Effector memory CD4-positive, alpha-beta T cell (primary cell): Measurements from ENCODE around the gene CELSR2.
"Not testable (repeated sequence)": the region's sequence is repeated elsewhere in the genome, so short reads cannot be mapped to it uniquely, and the experiment has no call there.

Experiments used
- DNase-seq, 3 donors: peaks; one replicate each; pipeline ENCODE4 v3.0.0-alpha.2; 2020
- H3K27ac ChIP-seq: 2 replicates; pipeline ENCODE4 v1.7.0; 2013; ENCODE audit warnings: mild to moderate bottlenecking, low read length, moderate library complexity; ENCODE audit not compliant: insufficient read depth, poor library complexity, severe bottlenecking
- H3K27me3 ChIP-seq: replicated peaks from 2 replicates; pipeline ENCODE4 v1.7.0; 2013; ENCODE audit warnings: mild to moderate bottlenecking, low read length; ENCODE audit not compliant: insufficient read depth, control insufficient read depth, poor library complexity, severe bottlenecking
- H3K36me3 ChIP-seq: 2 replicates; pipeline ENCODE4 v1.7.0; 2013; ENCODE audit warnings: mild to moderate bottlenecking, low read length, moderate library complexity; ENCODE audit not compliant: control insufficient read depth, insufficient read depth
- H3K4me1 ChIP-seq: 2 replicates; pipeline ENCODE4 v1.7.0; 2013; ENCODE audit warnings: low read length, mild to moderate bottlenecking; ENCODE audit not compliant: control insufficient read depth, insufficient read depth, poor library complexity, severe bottlenecking
- H3K4me3 ChIP-seq: 2 replicates; pipeline ENCODE4 v1.7.0; 2013; ENCODE audit warnings: low read length, low read depth, mild to moderate bottlenecking; ENCODE audit not compliant: insufficient read depth, poor library complexity, severe bottlenecking
- H3K9me3 ChIP-seq: 2 replicates; pipeline ENCODE4 v1.7.0; 2013; ENCODE audit warnings: mild to moderate bottlenecking, low read length, moderate library complexity; ENCODE audit not compliant: control insufficient read depth

The CELSR2 gene

DNA sequence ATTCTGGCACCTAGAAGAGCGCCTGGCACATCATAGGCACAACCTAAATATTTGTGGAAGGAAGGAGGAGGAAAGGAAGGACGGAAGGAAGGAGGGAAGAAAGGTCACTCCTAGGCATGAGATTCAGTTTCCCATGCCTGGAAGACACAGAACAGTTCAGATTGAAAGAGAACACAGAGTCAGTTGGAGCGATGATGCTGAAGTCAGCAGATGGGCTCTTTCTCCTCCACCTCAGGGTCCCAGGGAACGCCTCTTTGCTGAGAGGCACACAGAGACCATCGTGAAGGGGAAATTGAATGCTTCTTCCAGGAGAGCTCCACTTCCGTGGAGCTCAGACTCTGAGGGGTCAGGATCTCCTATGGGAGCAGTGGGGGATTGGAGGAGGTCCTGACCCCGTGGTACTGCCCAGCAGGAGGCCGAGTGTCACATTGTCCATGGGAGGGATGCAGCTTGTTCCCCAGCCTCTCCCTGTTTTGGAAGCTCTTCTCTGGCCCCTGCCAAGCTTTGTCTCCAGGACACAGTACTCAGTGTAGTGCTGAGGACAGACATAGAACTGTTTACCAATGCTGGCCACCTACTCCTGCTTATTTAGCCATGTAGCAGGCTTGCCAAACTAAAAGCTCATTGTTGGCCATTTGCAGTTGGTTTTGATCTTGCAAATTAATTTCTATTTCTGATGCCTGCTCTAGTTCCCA lies 55.0 kb downstream of the CELSR2 start:
- Histone ChIP-seq H3K4me3 (no peak overlapping the region), H3K27ac (no peak overlapping the region), H3K36me3 (no peaks in the 10 kb centered on the region), H3K27me3 (no peaks in the 10 kb centered on the region), H3K9me3 (no peaks in the 10 kb centered on the region), H3K4me1 (no peaks in the 10 kb centered on the region)
- DNase-seq, result no peak

DNA sequence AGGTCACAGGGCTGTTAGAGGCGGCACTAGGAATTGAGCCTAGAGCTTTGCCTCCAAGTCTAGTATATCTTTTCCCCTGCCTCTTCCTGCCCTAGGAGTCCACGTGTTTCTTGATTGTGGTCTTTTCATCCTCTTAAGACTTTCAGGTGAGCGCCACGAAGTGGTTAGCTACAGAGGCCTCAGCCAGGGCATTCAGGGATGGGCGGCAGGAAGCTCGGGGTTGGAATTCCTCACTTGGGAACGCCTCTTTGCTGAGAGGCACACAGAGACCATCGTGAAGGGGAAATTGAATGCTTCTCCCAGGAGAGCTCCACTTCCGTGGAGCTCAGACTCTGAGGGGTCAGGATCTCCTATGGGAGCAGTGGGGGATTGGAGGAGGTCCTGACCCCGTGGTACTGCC lies 56.7 kb downstream of the CELSR2 start:
- H3K9me3 ChIP-seq, H3K4me1 ChIP-seq, H3K27me3 ChIP-seq, H3K27ac ChIP-seq, H3K4me3 ChIP-seq, DNase-seq, H3K36me3 ChIP-seq: not testable (repeated sequence)

DNA sequence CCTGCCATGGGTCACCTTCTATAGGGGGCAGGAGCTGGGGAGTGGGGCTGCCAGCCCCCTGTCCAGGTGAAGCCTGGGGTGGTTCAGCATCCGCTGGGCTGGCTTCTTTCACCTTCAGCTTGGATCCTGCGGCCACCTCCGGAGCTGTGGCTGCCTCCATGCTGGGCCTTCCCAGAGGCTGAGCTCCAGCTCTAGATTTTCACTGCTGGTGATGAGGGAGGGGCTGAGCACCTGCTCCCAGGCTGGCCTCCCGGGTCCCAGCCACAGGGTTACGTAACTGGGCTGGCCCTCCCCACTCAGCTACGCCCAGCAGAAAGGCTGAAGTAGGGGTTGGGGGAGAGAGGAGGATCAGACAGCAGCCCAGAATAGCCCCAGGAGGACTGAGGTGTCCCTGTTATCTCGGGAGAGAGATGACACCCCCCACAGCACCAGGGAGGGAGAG lies 57.5 kb downstream of the CELSR2 start, which contains the start of gene MYBPHL:
TSS of gene MYBPHL (minus strand) at position 180 of the 442 bp plus-strand sequence. CDS start at position 160, 20 bp downstream.
- DNase-seq, result no peak
- no peaks in the 10 kb centered on the region for H3K27me3 ChIP-seq
- H3K4me3 ChIP-seq, result no peak within 1 kb of the TSS
- H3K4me1 ChIP-seq, result no peaks in the 10 kb centered on the region
- H3K9me3 ChIP-seq, result no peaks in the 10 kb centered on the region
- H3K27ac ChIP-seq, result no peak within 1 kb of the TSS
- no peaks in the 10 kb centered on the region for H3K36me3 ChIP-seq

DNA sequence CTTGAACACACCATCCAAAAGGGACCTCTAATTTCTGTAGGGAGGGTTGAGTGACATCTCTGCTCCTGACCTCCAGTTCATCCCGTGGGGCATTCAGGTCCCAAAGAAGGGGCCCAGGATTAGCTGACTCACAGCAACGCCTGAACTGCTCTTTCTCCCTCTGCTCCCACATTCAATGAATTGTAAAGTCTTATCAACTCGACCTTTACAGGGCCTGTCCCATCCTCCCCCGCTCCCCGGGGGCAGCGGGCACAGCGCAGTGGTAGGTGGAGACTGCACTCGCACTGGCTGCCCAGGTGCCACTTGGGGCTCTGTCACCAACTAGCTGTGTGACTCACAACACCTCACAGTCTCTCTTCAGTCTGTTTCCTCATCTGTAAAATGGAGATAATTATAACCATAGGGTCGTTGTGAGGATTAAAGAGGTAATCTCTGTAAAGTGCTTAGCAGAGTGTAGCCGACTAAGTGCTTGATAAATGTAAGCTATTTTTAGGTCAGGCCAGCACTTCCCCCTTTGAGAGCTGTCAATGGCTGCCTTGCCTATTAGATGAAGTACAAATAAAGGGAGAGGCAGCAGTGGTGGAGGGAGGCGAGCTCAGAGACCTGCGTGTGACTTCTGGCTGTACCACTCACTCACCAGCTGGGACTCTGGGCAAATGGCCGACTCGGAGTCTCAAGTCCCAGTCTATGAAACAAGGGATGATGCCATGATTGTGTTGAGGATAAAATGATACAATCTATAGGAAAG lies 58.1 kb downstream of the CELSR2 start:
- no peaks in the 10 kb centered on the region for H3K27me3 ChIP-seq
- no peaks in the 10 kb centered on the region for H3K4me1 ChIP-seq
- no peak overlapping the region for H3K4me3 ChIP-seq
- no peaks in the 10 kb centered on the region for H3K36me3 ChIP-seq
- no peaks in the 10 kb centered on the region for H3K9me3 ChIP-seq
- DNase-seq, result no peak
- H3K27ac ChIP-seq, result no peak overlapping the region

DNA sequence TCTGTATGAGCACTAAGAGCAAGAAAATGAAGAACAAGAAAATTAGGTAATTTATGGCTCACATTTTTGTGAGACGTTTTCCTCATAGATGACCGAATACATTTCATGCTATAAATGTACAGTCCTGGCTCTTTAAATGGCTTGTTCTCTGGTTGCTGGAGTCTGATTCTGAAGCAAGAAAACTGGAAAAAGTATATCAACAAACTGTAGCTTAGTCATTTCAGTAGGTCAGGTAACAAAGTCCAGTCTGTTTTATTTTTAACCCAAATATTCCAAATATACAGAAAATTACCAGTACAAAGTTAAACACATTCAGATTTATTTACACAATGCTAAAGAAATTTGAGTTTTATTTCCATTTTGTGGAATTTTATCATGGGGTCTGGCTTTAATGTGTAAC lies 60.0 kb downstream of the CELSR2 start:
- H3K27ac ChIP-seq, result no peak overlapping the region
- no peak for DNase-seq
- H3K36me3 ChIP-seq, result no peaks in the 10 kb centered on the region
- H3K9me3 ChIP-seq, result no peaks in the 10 kb centered on the region
- no peak overlapping the region for H3K4me3 ChIP-seq
- no peaks in the 10 kb centered on the region for H3K27me3 ChIP-seq
- no peaks in the 10 kb centered on the region for H3K4me1 ChIP-seq

DNA sequence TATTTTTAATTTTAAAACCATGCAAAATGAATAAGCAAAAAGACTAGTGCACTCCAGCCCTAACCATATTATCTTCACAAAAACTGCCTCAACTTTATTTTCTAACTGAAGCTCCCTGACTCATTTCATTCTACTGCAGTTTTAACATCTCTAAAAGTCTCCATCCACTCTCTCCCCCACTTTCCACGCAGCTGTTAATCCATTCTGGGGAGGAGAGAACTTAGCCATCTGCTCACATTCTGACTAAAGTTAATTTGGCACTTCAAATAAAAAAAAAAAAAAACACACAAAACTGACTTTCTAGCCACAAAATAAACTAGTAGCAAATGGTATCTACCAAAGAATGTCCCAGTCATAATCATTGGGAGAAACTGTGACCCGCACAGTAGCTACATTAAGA lies 62.9 kb downstream of the CELSR2 start:
- Histone ChIP-seq H3K36me3 (no peaks in the 10 kb centered on the region), H3K4me3 (no peak overlapping the region), H3K9me3 (no peaks in the 10 kb centered on the region), H3K4me1 (no peaks in the 10 kb centered on the region), H3K27ac (no peak overlapping the region), H3K27me3 (no peaks in the 10 kb centered on the region)
- DNase-seq, result no peak

DNA sequence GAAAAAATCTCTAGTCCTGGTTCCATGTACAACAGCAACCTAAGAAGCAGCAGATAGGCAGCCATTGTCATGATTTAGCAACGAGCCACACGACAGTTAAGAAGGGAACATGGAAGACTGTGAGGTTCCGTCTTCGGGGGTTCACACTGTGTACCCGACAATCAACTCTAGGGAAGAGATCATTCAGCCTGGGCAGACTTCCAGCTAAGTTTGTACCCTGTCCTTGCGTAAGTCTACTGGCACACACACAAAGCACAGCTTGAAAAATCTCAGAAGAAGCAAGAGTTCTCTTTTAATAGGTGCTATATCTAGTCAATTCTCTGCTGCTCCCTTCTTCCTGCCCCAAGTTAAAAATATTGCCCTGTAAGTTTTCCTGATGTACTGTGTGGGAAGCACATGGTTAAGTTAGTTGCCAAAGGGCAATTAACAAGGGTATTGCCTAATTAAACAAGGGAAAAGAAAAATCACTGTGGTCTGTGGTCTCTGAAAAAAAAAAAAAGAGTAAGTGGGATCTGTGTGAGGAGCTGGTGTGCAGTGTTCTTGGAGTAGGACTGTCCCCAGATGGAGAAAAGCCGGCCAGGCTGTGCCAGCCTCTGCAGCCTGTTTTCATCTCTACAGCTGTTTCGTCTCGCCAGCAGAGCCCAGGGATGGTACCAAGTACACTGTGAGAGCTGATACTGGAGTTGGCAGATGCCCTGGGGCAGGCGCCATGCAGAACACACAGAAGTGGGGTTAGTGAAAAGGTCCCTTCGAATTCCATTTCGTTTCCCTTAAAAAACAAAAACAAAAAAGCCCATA lies 63.8 kb downstream of the CELSR2 start:
- H3K4me1 ChIP-seq, result no peaks in the 10 kb centered on the region
- H3K4me3 ChIP-seq, result no peak overlapping the region
- H3K27me3 ChIP-seq, result no peaks in the 10 kb centered on the region
- no peaks in the 10 kb centered on the region for H3K36me3 ChIP-seq
- no peak overlapping the region for H3K27ac ChIP-seq
- DNase-seq, result no peak
- no peaks in the 10 kb centered on the region for H3K9me3 ChIP-seq

DNA sequence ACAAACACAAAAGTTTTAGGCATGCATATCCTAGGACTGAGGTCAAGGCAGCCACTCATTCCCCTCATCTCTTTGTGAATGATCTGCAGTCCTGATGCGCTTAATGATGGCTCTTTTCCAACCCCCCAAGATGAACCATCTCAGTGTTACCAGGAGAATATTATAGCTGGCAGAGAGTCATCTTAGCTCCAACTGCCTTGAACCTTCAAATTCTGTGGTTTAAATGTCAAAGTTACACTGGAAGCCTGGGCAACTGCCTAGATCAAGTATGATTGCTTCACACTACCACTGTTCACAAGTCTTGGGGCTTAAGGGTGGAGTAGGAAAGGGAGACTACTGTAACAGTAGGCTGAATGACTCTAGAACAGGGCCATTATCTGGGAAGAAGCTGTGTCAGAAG lies 65.5 kb downstream of the CELSR2 start:
- no peaks in the 10 kb centered on the region for H3K36me3 ChIP-seq
- H3K4me1 ChIP-seq, result no peaks in the 10 kb centered on the region
- no peaks in the 10 kb centered on the region for H3K27me3 ChIP-seq
- no peak for DNase-seq
- H3K4me3 ChIP-seq, result no peak overlapping the region
- no peak overlapping the region for H3K27ac ChIP-seq
- no peaks in the 10 kb centered on the region for H3K9me3 ChIP-seq

DNA sequence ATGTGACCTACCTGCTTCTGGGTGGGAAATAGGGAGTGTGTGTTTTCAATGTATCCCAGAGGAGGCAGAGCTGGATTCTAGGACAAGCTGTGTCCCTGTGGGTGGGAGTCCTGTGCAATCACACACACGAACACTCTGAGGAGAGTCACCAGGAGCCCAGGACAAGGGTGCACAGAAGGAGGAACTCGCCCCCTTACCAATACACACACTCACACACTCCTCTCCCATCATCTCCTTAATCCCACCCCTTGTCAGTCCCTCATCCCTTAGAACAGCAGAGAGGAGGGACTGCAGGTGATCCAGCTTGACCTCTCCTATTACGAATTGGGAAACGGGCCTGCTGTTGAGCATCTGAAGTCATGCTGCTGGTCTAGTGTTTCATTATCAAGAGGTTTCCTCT lies 65.9 kb downstream of the CELSR2 start:
- Histone ChIP-seq H3K36me3 (no peaks in the 10 kb centered on the region), H3K27ac (no peak overlapping the region), H3K9me3 (no peaks in the 10 kb centered on the region), H3K4me3 (no peak overlapping the region), H3K4me1 (no peaks in the 10 kb centered on the region), H3K27me3 (no peaks in the 10 kb centered on the region)
- DNase-seq, result no peak

DNA sequence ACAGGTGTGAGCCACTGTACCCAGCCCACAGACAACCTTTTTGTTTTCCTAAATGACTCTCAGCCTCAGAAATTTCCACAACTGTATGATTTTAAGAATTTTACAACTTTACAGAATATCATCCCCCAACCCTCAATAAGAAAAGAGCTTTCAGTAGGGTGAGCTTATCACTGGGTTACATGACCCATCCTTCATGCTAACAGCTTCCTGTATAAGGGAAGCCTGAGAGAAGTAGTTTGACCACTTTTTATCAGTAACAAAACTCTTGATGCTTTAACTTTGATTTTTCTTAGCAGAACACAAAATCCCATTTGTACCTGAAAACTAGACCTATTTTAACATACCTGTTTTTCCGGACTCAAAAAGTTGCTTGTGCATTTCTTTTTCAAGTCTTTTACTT lies 67.2 kb downstream of the CELSR2 start:
- no peak for DNase-seq
- H3K4me1 ChIP-seq, result no peaks in the 10 kb centered on the region
- no peaks in the 10 kb centered on the region for H3K27me3 ChIP-seq
- no peak overlapping the region for H3K27ac ChIP-seq
- H3K36me3 ChIP-seq, result no peaks in the 10 kb centered on the region
- no peaks in the 10 kb centered on the region for H3K9me3 ChIP-seq
- no peak overlapping the region for H3K4me3 ChIP-seq
